Left ventricle myocardium inferior (tissue), 1 donor: Measurements from ENCODE around the gene NELFB. TPM values are rescaled to one million over a fixed set of nuclear protein-coding genes. Genes with fewer than 3 reads are reported as not detected.
A peak's percentile ranks its signal among the peaks of the same experiment; 100 is the strongest.

ENCODE experiments used
- DNase-seq: peaks from one replicate; pipeline ENCODE4 v3.0.0-alpha.2; 2020
- H3K27ac ChIP-seq: fragments of 200-600 bp; replicated peaks from 2 replicates; pipeline ENCODE4 v1.8.0; 2021
- H3K27me3 ChIP-seq: fragments of 200-600 bp; 2 replicates; pipeline ENCODE4 v1.8.0; 2021; ENCODE audit warnings: low read depth
- H3K36me3 ChIP-seq: fragments of 200-600 bp; 2 replicates; pipeline ENCODE4 v1.8.0; 2021
- H3K4me1 ChIP-seq: fragments of 200-600 bp; 2 replicates; pipeline ENCODE4 v1.8.0; 2021
- H3K4me3 ChIP-seq: fragments of 200-600 bp; 2 replicates; pipeline ENCODE4 v1.8.0; 2021; ENCODE audit warnings: mild to moderate bottlenecking, moderate library complexity
- H3K9me3 ChIP-seq: fragments of 200-600 bp; replicated peaks from 2 replicates; pipeline ENCODE4 v1.8.0; 2021
- intact Hi-C: fragments of 100-400 bp; cut with micrococcal nuclease; formaldehyde crosslinking; loops from one replicate; pipeline ENCODE4 v1.11.0; 2022
- total RNA-seq: library from RNA; stranded (reverse); fragmentation: NEBNext Ultra II Directional; extraction: Animal tissue kit (Norgen Biotek cat#: 25700); gene quantifications from one replicate; pipeline ENCODE4 v1.2.1, GENCODE V29; 2021
- TF ChIP-seq, protein P1 (sequence below): fragments of 200-600 bp; IDR thresholded peaks from 2 replicates; pipeline ENCODE4 v1.8.0; 2021; ENCODE audit warnings: antibody characterized with exemption, mild to moderate bottlenecking, borderline replicate concordance
- donor health status: DM: no; HTN: yes; CAD: no; lungs with severe emphysema.

Gene NELFB
- total RNA-seq, 1 donor from 2014 or later = 35.2 TPM

DNA sequence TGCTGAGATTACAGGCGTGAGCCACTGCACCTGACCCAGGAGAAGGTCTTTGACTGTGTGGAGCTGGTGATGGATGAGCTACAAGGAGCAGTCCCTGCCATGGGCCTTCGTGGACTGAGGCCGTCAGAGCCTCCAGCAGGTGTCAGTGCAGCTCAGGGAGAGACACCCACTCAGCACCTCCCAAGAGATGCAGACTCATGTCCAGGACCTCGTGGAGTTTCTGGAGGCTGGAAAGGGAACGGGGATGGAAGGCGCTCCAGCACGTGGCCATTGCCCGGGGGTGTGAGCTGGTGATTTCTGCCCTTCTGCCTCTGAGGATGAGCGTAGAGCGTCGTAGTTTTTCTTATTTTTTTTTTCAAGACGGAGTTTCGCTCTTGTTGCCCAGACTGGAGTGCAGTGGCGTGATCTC lies 31.9 kb downstream of the NELFB start:
- no peaks in the 10 kb centered on the region for H3K27me3 ChIP-seq
- no peak for DNase-seq
- H3K27ac ChIP-seq = no peak overlapping the region
- H3K9me3 ChIP-seq = peaks cover 4% of the 10 kb centered on the region
- intact Hi-C loops = no loop called here
- H3K36me3 ChIP-seq = peaks cover 12% of the 10 kb centered on the region
- no peak overlapping the region for H3K4me3 ChIP-seq
- TF ChIP-seq, protein P1, sequence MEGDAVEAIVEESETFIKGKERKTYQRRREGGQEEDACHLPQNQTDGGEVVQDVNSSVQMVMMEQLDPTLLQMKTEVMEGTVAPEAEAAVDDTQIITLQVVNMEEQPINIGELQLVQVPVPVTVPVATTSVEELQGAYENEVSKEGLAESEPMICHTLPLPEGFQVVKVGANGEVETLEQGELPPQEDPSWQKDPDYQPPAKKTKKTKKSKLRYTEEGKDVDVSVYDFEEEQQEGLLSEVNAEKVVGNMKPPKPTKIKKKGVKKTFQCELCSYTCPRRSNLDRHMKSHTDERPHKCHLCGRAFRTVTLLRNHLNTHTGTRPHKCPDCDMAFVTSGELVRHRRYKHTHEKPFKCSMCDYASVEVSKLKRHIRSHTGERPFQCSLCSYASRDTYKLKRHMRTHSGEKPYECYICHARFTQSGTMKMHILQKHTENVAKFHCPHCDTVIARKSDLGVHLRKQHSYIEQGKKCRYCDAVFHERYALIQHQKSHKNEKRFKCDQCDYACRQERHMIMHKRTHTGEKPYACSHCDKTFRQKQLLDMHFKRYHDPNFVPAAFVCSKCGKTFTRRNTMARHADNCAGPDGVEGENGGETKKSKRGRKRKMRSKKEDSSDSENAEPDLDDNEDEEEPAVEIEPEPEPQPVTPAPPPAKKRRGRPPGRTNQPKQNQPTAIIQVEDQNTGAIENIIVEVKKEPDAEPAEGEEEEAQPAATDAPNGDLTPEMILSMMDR = peak; percentile 66
- no peaks in the 10 kb centered on the region for H3K4me1 ChIP-seq

DNA sequence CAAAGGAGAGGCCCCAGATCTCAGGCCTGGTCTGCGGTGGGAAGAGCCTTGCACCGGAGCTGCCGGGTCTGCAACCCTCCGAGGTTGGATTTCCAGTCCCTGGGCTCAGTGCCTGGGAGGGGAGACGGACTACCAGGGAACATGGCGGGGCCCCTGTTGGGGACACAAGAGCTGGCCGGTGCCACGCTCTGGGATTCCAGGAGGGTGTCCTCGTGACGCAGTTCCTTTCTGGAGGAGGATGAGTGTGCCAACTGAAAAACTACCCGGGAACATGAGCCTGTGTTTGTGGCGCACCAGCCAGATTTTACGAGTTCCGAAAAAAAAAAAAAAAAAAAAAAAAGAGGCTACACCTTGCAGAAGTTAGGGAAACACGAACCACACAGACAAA lies 38.0 kb downstream of the NELFB start:
- Histone ChIP-seq H3K36me3 (no peaks in the 10 kb centered on the region), H3K9me3 (peaks cover 6% of the 10 kb centered on the region), H3K4me3 (no peak overlapping the region), H3K27ac (no peak overlapping the region), H3K27me3 (peaks cover 39% of the 10 kb centered on the region), H3K4me1 (peaks cover 37% of the 10 kb centered on the region)
- intact Hi-C loops = no loop called here
- no peak for DNase-seq
- TF ChIP-seq, protein P1 = no peak

- intact Hi-C loops = no loop called here
- peaks cover 44% of the 10 kb centered on the region for H3K27me3 ChIP-seq
These were observed 38.5 kb downstream of the NELFB start for GRCh38 chr9:137293482-137294090.

GRCh38 chr9:137294091-137294680 lies 39.1 kb downstream of the NELFB start:
- Histone ChIP-seq H3K4me1 (peaks cover 47% of the 10 kb centered on the region), H3K27me3 (peaks cover 50% of the 10 kb centered on the region), H3K4me3 (peak overlapping the region; percentile 11), H3K27ac (peak overlapping the region; percentile 92), H3K9me3 (peaks cover 6% of the 10 kb centered on the region), H3K36me3 (no peaks in the 10 kb centered on the region)
- intact Hi-C loops = no loop called here
- TF ChIP-seq, protein P1 = no peak
- DNase-seq = no peak

More at GRCh38 chr9:137293482-137294090, 38.5 kb downstream of the NELFB start:
- no peaks in the 10 kb centered on the region for H3K36me3 ChIP-seq
- DNase-seq = no peak
- H3K27ac ChIP-seq = peak overlapping the region; percentile 36
- H3K9me3 ChIP-seq = peaks cover 6% of the 10 kb centered on the region
- H3K4me3 ChIP-seq = peak overlapping the region; percentile 11
- TF ChIP-seq, protein P1 = no peak
- peaks cover 41% of the 10 kb centered on the region for H3K4me1 ChIP-seq

GRCh38 chr9:137294681-137295237 lies 39.6 kb downstream of the NELFB start:
- intact Hi-C loops = loop anchor here (5.0 kb wide), 1 partner anchor 113 kb away; no protein-coding TSS in a partner anchor
- DNase-seq = no peak
- Histone ChIP-seq H3K4me1 (peaks cover 52% of the 10 kb centered on the region), H3K9me3 (peaks cover 6% of the 10 kb centered on the region), H3K36me3 (no peaks in the 10 kb centered on the region), H3K27me3 (peaks cover 54% of the 10 kb centered on the region), H3K4me3 (peak overlapping the region; percentile 63), H3K27ac (peak overlapping the region; percentile 92)
- TF ChIP-seq, protein P1 = peak; percentile 45
